Liver (tissue), 9 donors: ENCODE data around the gene TNFAIP3. TPM values are rescaled to one million over a fixed set of nuclear protein-coding genes. Genes with fewer than 3 reads are reported as not detected.

ENCODE experiments used
- DNase-seq: peaks from one replicate; pipeline ENCODE4 v3.0.0-alpha.2; 2017; ENCODE audit warnings: low spot score
- H3K27ac ChIP-seq, 2 donors: one replicate each; pipeline ENCODE4 v1.7.0; 2013; ENCODE audit warnings: inconsistent platforms in 2 of 2, low read length in 2 of 2, control low read depth in 1 of 2, low read depth in 1 of 2, mild to moderate bottlenecking in 1 of 2
- H3K27me3 ChIP-seq, 4 donors: one replicate each; pipeline versions ENCODE4 v1.6.1 to v1.7.0; 2013; ENCODE audit warnings: low read length in 3 of 4, inconsistent platforms in 1 of 4, mild to moderate bottlenecking in 1 of 4, moderate library complexity in 1 of 4; ENCODE audit not compliant: control insufficient read depth in 4 of 4, insufficient read depth in 4 of 4
- H3K36me3 ChIP-seq, 4 donors: one replicate each; pipeline versions ENCODE4 v1.6.1 to v1.7.0; 2013; ENCODE audit warnings: low read length in 3 of 4, mild to moderate bottlenecking in 3 of 4, low read depth in 1 of 4, moderate library complexity in 1 of 4; ENCODE audit not compliant: control insufficient read depth in 4 of 4, insufficient read depth in 3 of 4
- H3K4me1 ChIP-seq, 4 donors: one replicate each; pipeline versions ENCODE4 v1.6.1 to v1.7.0; 2013; ENCODE audit warnings: low read length in 3 of 4, mild to moderate bottlenecking in 3 of 4, moderate library complexity in 1 of 4; ENCODE audit not compliant: control insufficient read depth in 4 of 4, insufficient read depth in 4 of 4
- H3K4me3 ChIP-seq, 3 donors: one replicate each; pipeline versions ENCODE4 v1.6.1 to v1.7.0; 2013; ENCODE audit warnings: low read length in 3 of 3, control low read depth in 1 of 3, low read depth in 1 of 3, mild to moderate bottlenecking in 1 of 3
- H3K9ac ChIP-seq, 2 donors: one replicate each; pipeline ENCODE4 v1.7.0; 2013; ENCODE audit warnings: low read length in 2 of 2, mild to moderate bottlenecking in 2 of 2, moderate library complexity in 2 of 2, control low read depth in 1 of 2, low read depth in 1 of 2
- H3K9me3 ChIP-seq, 4 donors: one replicate each; pipeline versions ENCODE4 v1.6.1 to v1.7.0; 2013; ENCODE audit warnings: low read length in 3 of 4; ENCODE audit not compliant: control insufficient read depth in 4 of 4
- EGR1 ChIP-seq, 2 donors: IDR thresholded peaks; 2 replicates each; pipeline ENCODE4 v1.6.1; 2016 to 2018; ENCODE audit warnings: antibody characterized with exemption in 2 of 2, low read depth in 2 of 2
- FOXA1 ChIP-seq: IDR thresholded peaks from 2 replicates; pipeline ENCODE4 v1.6.1; 2016; ENCODE audit warnings: antibody characterized with exemption
- FOXA2 ChIP-seq: IDR thresholded peaks from 2 replicates; pipeline ENCODE4 v1.6.1; 2016; ENCODE audit warnings: antibody characterized with exemption
- GABPA ChIP-seq, 2 donors: IDR thresholded peaks in 1 of 2; conservative IDR thresholded peaks in 1 of 2; 2 replicates each; pipeline ENCODE4 v1.6.1; 2016; ENCODE audit warnings: antibody characterized with exemption in 2 of 2, mild to moderate bottlenecking in 1 of 2, moderate library complexity in 1 of 2
- HNF4A ChIP-seq, 2 donors: conservative IDR thresholded peaks; 2 replicates each; pipeline ENCODE4 v1.6.1; 2016; ENCODE audit warnings: antibody characterized with exemption in 2 of 2, mild to moderate bottlenecking in 2 of 2
- HNF4G ChIP-seq: IDR thresholded peaks from 2 replicates; pipeline ENCODE4 v1.6.1; 2016; ENCODE audit warnings: antibody characterized with exemption
- NR2F2 ChIP-seq: IDR thresholded peaks from 2 replicates; pipeline ENCODE4 v1.6.1; 2016; ENCODE audit warnings: antibody characterized with exemption
- RAD21 ChIP-seq, 2 donors: IDR thresholded peaks; 2 replicates each; pipeline ENCODE4 v1.6.1; 2016; ENCODE audit warnings: antibody characterized with exemption in 2 of 2, mild to moderate bottlenecking in 2 of 2
- RXRA ChIP-seq, 2 donors: IDR thresholded peaks; 2 replicates each; pipeline ENCODE4 v1.6.1; 2017 to 2018; ENCODE audit warnings: antibody characterized with exemption in 2 of 2, mild to moderate bottlenecking in 1 of 2
- SP1 ChIP-seq: IDR thresholded peaks from 2 replicates; pipeline ENCODE4 v1.6.1; 2018; ENCODE audit warnings: antibody characterized with exemption, mild to moderate bottlenecking
- TAF1 ChIP-seq: conservative IDR thresholded peaks from 2 replicates; pipeline ENCODE4 v1.6.1; 2016; ENCODE audit warnings: antibody characterized with exemption, mild to moderate bottlenecking
- WGBS: extraction: QIAGEN DNeasy Blood & Tissue Kit; methylation state at CpG from one replicate; pipeline ENCODE4 v1.1.7; 2013; 5-methylcytosine and 5-hydroxymethylcytosine counted together
- polyA plus RNA-seq, 2 donors: library from polyadenylated mRNA; stranded (reverse) in 1 of 2; unstranded in 1 of 2; fragments of 200-250 nt in 1 of 2; fragments of >200 nt in 1 of 2; fragmentation: Nextera tagmentation in 1 of 2; extraction: Ambion mirVana in 1 of 2; gene quantifications; one replicate each; pipeline versions ENCODE4 v1.2.1 to v1.2.3, GENCODE V29; 2013 to 2015
- total RNA-seq, 2 donors: library from RNA; depleted of rRNA; stranded (reverse); fragments of >200 nt; gene quantifications; one replicate each; pipeline ENCODE4 v1.2.3, GENCODE V29; 2014
- TF ChIP-seq, protein P1 (sequence below): IDR thresholded peaks from 2 replicates; pipeline ENCODE4 v1.6.1; 2016; ENCODE audit warnings: antibody characterized with exemption, mild to moderate bottlenecking
- TF ChIP-seq, protein P2 (sequence below): IDR thresholded peaks from 2 replicates; pipeline ENCODE4 v1.6.1; 2016; ENCODE audit warnings: antibody characterized with exemption
- TF ChIP-seq, protein P3 (sequence below): fragments of 150-350 bp; IDR thresholded peaks from 2 replicates; pipeline ENCODE4 v1.5.1; 2017; ENCODE audit warnings: improper control_type of control experiment, low read depth, low read length; ENCODE audit not compliant: missing input control
- TF ChIP-seq, protein P4 (sequence below): IDR thresholded peaks from 2 replicates; pipeline ENCODE4 v1.6.1; 2016; ENCODE audit warnings: antibody characterized with exemption
- donor health status: healthy.
- donor health status: healthy.
- donor health status: healthy.
- donor health status: healthy.
- donor health status: healthy.

Gene TNFAIP3
- total and polyA plus RNA-seq, 4 donors = 4.5 to 8.0 (median 6.7) TPM

DNA sequence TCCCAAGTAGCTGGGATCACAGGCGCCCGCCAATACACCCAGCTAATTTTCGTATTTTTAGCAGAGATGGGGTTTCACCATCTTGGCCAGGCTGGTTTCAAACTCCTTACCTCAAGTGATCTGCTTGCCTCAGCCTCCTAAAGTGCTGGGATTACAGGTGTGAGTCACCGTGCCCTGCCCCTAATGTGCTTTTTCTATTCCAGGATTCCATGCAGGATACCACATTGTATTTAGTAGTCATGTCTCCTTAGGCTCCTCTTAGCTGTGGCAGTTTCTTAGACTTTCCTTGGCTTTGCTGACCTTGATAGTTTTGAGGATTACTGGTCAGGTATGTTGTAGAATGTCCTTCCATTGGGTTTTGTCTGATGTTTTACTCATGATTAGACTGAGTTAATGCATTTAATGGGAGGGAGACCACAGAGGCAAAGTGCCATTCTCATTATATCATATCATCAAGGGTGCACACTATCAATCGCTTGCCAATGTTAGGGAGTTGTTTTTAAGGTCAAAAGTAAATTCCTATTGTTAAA, 39.6 kb upstream of the TNFAIP3 start:
- Histone ChIP-seq H3K9me3 (no peaks in the 10 kb centered on the region), H3K36me3 (no peaks in the 10 kb centered on the region), H3K4me3 (no peak overlapping the region), H3K27ac (no peak overlapping the region), H3K4me1 (no peaks in the 10 kb centered on the region), H3K9ac (no peak overlapping the region), H3K27me3 (no peaks in the 10 kb centered on the region)
- no peak for DNase-seq
- 94% methylated on average over 5 of the region's 5 CpGs for WGBS
- TF ChIP-seq, protein P1, sequence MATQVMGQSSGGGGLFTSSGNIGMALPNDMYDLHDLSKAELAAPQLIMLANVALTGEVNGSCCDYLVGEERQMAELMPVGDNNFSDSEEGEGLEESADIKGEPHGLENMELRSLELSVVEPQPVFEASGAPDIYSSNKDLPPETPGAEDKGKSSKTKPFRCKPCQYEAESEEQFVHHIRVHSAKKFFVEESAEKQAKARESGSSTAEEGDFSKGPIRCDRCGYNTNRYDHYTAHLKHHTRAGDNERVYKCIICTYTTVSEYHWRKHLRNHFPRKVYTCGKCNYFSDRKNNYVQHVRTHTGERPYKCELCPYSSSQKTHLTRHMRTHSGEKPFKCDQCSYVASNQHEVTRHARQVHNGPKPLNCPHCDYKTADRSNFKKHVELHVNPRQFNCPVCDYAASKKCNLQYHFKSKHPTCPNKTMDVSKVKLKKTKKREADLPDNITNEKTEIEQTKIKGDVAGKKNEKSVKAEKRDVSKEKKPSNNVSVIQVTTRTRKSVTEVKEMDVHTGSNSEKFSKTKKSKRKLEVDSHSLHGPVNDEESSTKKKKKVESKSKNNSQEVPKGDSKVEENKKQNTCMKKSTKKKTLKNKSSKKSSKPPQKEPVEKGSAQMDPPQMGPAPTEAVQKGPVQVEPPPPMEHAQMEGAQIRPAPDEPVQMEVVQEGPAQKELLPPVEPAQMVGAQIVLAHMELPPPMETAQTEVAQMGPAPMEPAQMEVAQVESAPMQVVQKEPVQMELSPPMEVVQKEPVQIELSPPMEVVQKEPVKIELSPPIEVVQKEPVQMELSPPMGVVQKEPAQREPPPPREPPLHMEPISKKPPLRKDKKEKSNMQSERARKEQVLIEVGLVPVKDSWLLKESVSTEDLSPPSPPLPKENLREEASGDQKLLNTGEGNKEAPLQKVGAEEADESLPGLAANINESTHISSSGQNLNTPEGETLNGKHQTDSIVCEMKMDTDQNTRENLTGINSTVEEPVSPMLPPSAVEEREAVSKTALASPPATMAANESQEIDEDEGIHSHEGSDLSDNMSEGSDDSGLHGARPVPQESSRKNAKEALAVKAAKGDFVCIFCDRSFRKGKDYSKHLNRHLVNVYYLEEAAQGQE = no peak
- no peak for TF ChIP-seq TAF1
- TF ChIP-seq RXRA (IDR thresholded peaks at IDR 0.05) = no peak
- no peak for TF ChIP-seq RAD21 (IDR thresholded peaks at IDR 0.05)
- TF ChIP-seq GABPA (IDR thresholded peaks at IDR 0.05 in 1 of 2, conservative IDR thresholded peaks at IDR 0.05 in 1 of 2) = no peak
- TF ChIP-seq, protein P2, sequence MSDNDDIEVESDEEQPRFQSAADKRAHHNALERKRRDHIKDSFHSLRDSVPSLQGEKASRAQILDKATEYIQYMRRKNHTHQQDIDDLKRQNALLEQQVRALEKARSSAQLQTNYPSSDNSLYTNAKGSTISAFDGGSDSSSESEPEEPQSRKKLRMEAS = no peak
- no peak for TF ChIP-seq HNF4G
- TF ChIP-seq HNF4A (conservative IDR thresholded peaks at IDR 0.05) = no peak
- no peak for TF ChIP-seq NR2F2
- TF ChIP-seq, protein P3, sequence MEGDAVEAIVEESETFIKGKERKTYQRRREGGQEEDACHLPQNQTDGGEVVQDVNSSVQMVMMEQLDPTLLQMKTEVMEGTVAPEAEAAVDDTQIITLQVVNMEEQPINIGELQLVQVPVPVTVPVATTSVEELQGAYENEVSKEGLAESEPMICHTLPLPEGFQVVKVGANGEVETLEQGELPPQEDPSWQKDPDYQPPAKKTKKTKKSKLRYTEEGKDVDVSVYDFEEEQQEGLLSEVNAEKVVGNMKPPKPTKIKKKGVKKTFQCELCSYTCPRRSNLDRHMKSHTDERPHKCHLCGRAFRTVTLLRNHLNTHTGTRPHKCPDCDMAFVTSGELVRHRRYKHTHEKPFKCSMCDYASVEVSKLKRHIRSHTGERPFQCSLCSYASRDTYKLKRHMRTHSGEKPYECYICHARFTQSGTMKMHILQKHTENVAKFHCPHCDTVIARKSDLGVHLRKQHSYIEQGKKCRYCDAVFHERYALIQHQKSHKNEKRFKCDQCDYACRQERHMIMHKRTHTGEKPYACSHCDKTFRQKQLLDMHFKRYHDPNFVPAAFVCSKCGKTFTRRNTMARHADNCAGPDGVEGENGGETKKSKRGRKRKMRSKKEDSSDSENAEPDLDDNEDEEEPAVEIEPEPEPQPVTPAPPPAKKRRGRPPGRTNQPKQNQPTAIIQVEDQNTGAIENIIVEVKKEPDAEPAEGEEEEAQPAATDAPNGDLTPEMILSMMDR = no peak

DNA sequence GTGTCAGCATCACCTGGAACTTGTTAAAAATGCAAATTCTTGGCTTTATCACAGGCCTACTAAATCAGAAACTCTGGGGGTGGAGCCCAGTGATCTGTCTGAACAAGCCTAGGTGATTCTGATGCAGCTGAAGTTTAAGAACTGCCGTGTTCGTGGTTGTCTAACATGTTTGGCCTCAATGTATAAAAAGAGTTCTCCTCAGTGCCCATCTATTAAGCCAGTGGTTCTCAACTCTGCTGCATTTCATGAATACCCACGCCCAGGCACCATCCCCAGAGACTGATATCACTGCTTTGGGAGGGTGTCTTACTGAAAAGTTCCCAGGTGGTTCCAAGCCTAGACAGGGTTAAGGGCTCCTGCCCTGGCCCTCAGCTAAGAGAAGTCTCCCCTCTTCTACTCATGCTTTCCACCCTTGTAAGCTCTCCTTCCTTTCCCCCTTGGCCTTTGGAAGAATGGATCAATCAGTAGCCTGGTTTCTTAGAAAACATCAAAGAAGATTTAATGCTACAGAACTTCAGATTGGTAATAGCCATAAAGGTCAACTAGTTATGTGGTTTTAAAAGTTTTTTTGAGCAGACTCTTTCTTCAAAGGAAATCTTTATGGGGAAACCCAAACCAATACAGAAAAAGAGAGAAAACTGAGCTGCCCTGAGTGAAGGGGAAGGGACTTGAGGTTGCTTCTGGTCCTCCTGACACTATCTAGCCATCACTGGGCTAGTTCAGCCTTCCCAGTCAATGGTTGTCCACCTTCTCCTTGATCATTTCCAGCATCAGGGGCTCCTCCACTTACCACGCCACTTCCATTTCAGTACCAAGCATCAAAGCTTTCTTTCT, 38.9 kb upstream of the TNFAIP3 start:
- Histone ChIP-seq H3K4me3 (no peak overlapping the region), H3K27me3 (no peaks in the 10 kb centered on the region), H3K9me3 (no peaks in the 10 kb centered on the region), H3K4me1 (no peaks in the 10 kb centered on the region), H3K9ac (no peak overlapping the region), H3K27ac (no peak overlapping the region), H3K36me3 (no peaks in the 10 kb centered on the region)
- DNase-seq = no peak
- WGBS = 93% methylated on average over 4 of the region's 4 CpGs
- no peak for TF ChIP-seq FOXA1
- TF ChIP-seq RAD21 (IDR thresholded peaks at IDR 0.05) = no peak
- TF ChIP-seq, protein P4, sequence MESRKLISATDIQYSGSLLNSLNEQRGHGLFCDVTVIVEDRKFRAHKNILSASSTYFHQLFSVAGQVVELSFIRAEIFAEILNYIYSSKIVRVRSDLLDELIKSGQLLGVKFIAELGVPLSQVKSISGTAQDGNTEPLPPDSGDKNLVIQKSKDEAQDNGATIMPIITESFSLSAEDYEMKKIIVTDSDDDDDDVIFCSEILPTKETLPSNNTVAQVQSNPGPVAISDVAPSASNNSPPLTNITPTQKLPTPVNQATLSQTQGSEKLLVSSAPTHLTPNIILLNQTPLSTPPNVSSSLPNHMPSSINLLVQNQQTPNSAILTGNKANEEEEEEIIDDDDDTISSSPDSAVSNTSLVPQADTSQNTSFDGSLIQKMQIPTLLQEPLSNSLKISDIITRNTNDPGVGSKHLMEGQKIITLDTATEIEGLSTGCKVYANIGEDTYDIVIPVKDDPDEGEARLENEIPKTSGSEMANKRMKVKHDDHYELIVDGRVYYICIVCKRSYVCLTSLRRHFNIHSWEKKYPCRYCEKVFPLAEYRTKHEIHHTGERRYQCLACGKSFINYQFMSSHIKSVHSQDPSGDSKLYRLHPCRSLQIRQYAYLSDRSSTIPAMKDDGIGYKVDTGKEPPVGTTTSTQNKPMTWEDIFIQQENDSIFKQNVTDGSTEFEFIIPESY = no peak
- no peak for TF ChIP-seq RXRA (IDR thresholded peaks at IDR 0.05)
- TF ChIP-seq, protein P2 = no peak
- TF ChIP-seq TAF1 = no peak
- TF ChIP-seq FOXA2 = no peak
- TF ChIP-seq NR2F2 = no peak
- TF ChIP-seq, protein P1 = no peak
- TF ChIP-seq, protein P3 = no peak
- TF ChIP-seq HNF4A (conservative IDR thresholded peaks at IDR 0.05) = no peak
- no peak for TF ChIP-seq SP1
- no peak for TF ChIP-seq EGR1 (IDR thresholded peaks at IDR 0.05; ENCODE audit: low read depth in 2 of 2)
